HCT116 (cell line): ENCODE results near the gene TBR1. TPM values are rescaled to one million over a fixed set of nuclear protein-coding genes. Genes with fewer than 3 reads are reported as not detected.
A peak's percentile ranks its signal among the peaks of the same experiment; 100 is the strongest.

ENCODE experiments used
- ATAC-seq: fragments of 200-7000 bp; cut with Tn5 transposase; 2 replicates; pipeline ENCODE4 v1.9.1; 2020; ENCODE audit warnings: mild to moderate bottlenecking, moderate library complexity
- BruUV-seq: library from RNA; stranded (reverse); fragments of 400-500 nt; replicated peaks from 2 replicates; lab custom pipeline; 2021; lab: Mats Ljungman, UMichigan
- CTCF ChIA-PET: fragments of 300-600 bp; sonication (Branson Sonifier 250); formaldehyde crosslinking; loops from one replicate; lab custom pipeline; 2021; ENCODE audit warnings: antibody characterized with exemption; lab: Charles Lee
- POLR2A ChIA-PET: fragments of 300-600, 350-600 bp; sonication (Branson Sonifier 250); formaldehyde crosslinking; loops from one replicate; lab custom pipeline; 2021; ENCODE audit warnings: antibody characterized with exemption; lab: Charles Lee
- RAD21 ChIA-PET, 2 experiments: fragments of 300-600 bp; sonication (Branson Sonifier 250); formaldehyde crosslinking; loops; one replicate each; lab custom pipeline; 2023; ENCODE audit warnings: low total read pairs in 2 of 2; ENCODE audit not compliant: uncharacterized antibody in 2 of 2, unreplicated experiment in 2 of 2, low non-redundant PET in 1 of 2; lab: Charles Lee
- DNase-seq: peaks from one replicate; pipeline ENCODE4 v3.0.0-alpha.2; 2010; ENCODE audit warnings: low read depth, low spot score
- H2AFZ ChIP-seq: fragments of 200-600 bp; shearing (Covaris generic), sonication (generic); 2 replicates; pipeline ENCODE4 v1.6.1; 2017; ENCODE audit warnings: low read depth, mixed run types, mixed read lengths, antibody characterized with exemption, low read length; ENCODE audit not compliant: poor library complexity, severe bottlenecking
- H3K27ac ChIP-seq: 2 replicates; pipeline ENCODE4 v1.5.1; 2012; ENCODE audit warnings: low read depth, low read length
- H3K27me3 ChIP-seq: fragments of 200-600 bp; sonication (generic); 2 replicates; pipeline ENCODE4 v1.6.1; 2016; ENCODE audit warnings: mixed run types, low read length, mixed read lengths; ENCODE audit not compliant: insufficient read depth
- H3K36me3 ChIP-seq, 2 experiments: fragments of 200-500 bp in 1 of 2; fragments of 200-600 bp in 1 of 2; sonication (Bioruptor generic) in 1 of 2; sonication (generic) in 1 of 2; 2 replicates each; pipeline versions ENCODE4 v1.5.1 to v1.6.1; 2014 to 2016; ENCODE audit warnings: low read length in 2 of 2, inconsistent platforms in 1 of 2, mixed read lengths in 1 of 2, mixed run types in 1 of 2; ENCODE audit not compliant: insufficient read depth in 2 of 2, control insufficient read depth in 1 of 2
- H3K4me1 ChIP-seq, 2 experiments: fragments of 200-600 bp in 1 of 2; sonication (generic) in 1 of 2; 2 replicates each; pipeline versions ENCODE4 v1.5.1 to v1.6.1; 2012 to 2017; ENCODE audit warnings: low read length in 2 of 2, inconsistent platforms in 1 of 2, mild to moderate bottlenecking in 1 of 2, mixed read lengths in 1 of 2, mixed run types in 1 of 2, moderate library complexity in 1 of 2; ENCODE audit not compliant: insufficient read depth in 2 of 2, control insufficient read depth in 1 of 2
- H3K4me2 ChIP-seq: fragments of 200-600 bp; sonication (generic); 2 replicates; pipeline ENCODE4 v1.6.1; 2017; ENCODE audit warnings: mixed run types, low read length, mixed read lengths
- H3K4me3 ChIP-seq, 2 experiments: fragments of 200-600 bp in 1 of 2; sonication (generic) in 1 of 2; replicated peaks in 1 of 2; 2 replicates each; pipeline ENCODE4 v1.5.1; 2011 to 2016; ENCODE audit warnings: low read length in 2 of 2, control low read depth in 1 of 2, low read depth in 1 of 2, mild to moderate bottlenecking in 1 of 2, mixed read lengths in 1 of 2, mixed run types in 1 of 2
- H3K79me2 ChIP-seq: fragments of 200-600 bp; sonication (generic); 2 replicates; pipeline ENCODE4 v1.6.1; 2017; ENCODE audit warnings: mild to moderate bottlenecking, mixed run types, low read length, moderate library complexity, mixed read lengths; ENCODE audit not compliant: insufficient read depth
- H3K9ac ChIP-seq: fragments of 200-600 bp; sonication (generic); 2 replicates; pipeline ENCODE4 v1.6.1; 2016; ENCODE audit warnings: low read length, mixed read lengths
- H3K9me2 ChIP-seq: fragments of 200-600 bp; sonication (generic), shearing (Covaris generic); 2 replicates; pipeline ENCODE4 v1.6.1; 2017; ENCODE audit warnings: mixed run types, mild to moderate bottlenecking, moderate library complexity; ENCODE audit not compliant: insufficient read depth
- H3K9me3 ChIP-seq, 2 experiments: fragments of 200-500 bp in 1 of 2; fragments of 200-600 bp in 1 of 2; sonication (Bioruptor generic) in 1 of 2; sonication (generic) in 1 of 2; 2 replicates each; pipeline ENCODE4 v1.6.1; 2014 to 2017; ENCODE audit warnings: low read length in 2 of 2, mixed read lengths in 2 of 2, inconsistent platforms in 1 of 2, low read depth in 1 of 2, mild to moderate bottlenecking in 1 of 2, mixed run types in 1 of 2, moderate library complexity in 1 of 2; ENCODE audit not compliant: control insufficient read depth in 1 of 2, insufficient read depth in 1 of 2
- H4K20me1 ChIP-seq: fragments of 200-600 bp; sonication (generic), shearing (Covaris generic); 2 replicates; pipeline ENCODE4 v1.6.1; 2017; ENCODE audit warnings: mixed run types, mild to moderate bottlenecking, moderate library complexity; ENCODE audit not compliant: insufficient read depth
- ATF3 ChIP-seq: IDR thresholded peaks from 2 replicates; pipeline ENCODE4 v1.6.1; 2012
- CBX3 ChIP-seq: IDR thresholded peaks from 2 replicates; pipeline ENCODE4 v1.6.1; 2012; ENCODE audit warnings: low read depth
- CEBPB ChIP-seq: IDR thresholded peaks from 2 replicates; pipeline ENCODE4 v1.6.1; 2012; ENCODE audit warnings: low read depth
- EZH2 ChIP-seq: fragments of 200-600 bp; sonication (generic); IDR thresholded peaks from 2 replicates; pipeline ENCODE4 v1.6.1; 2017; ENCODE audit warnings: antibody characterized with exemption, mixed run types
- FOSL1 ChIP-seq: IDR thresholded peaks from 2 replicates; pipeline ENCODE4 v1.6.1; 2012; ENCODE audit warnings: low read depth
- JUND ChIP-seq: IDR thresholded peaks from 2 replicates; pipeline ENCODE4 v1.6.1; 2012
- POLR2AphosphoS5 ChIP-seq: IDR thresholded peaks from 2 replicates; pipeline ENCODE4 v1.6.1; 2011; ENCODE audit warnings: mild to moderate bottlenecking, low read depth, low read length, moderate library complexity
- RAD21 ChIP-seq: IDR thresholded peaks from 2 replicates; pipeline ENCODE4 v1.6.1; 2012; ENCODE audit warnings: low read depth, mild to moderate bottlenecking
- REST ChIP-seq: IDR thresholded peaks from 2 replicates; pipeline ENCODE4 v1.6.1; 2012; ENCODE audit warnings: low read depth
- SIN3A ChIP-seq: IDR thresholded peaks from 2 replicates; pipeline ENCODE4 v1.6.1; 2012; ENCODE audit warnings: low read depth
- TCF7L2 ChIP-seq: IDR thresholded peaks from 2 replicates; pipeline ENCODE4 v1.7.0; 2011; ENCODE audit warnings: borderline replicate concordance, inconsistent platforms; ENCODE audit not compliant: insufficient read depth, insufficient read length; ENCODE audit errors: extremely low read depth
- intact Hi-C: fragments of 100-400 bp; cut with micrococcal nuclease; formaldehyde crosslinking; loops from 2 replicates; pipeline ENCODE4 v1.10.0; 2022
- total RNA-seq: library from RNA; stranded (reverse); gene quantifications from one replicate; pipeline ENCODE4 v1.2.1, GENCODE V29; 2021; ENCODE audit not compliant: unreplicated experiment

The TBR1 gene
- total RNA-seq, 1 experiment from 2014 or later = 0.17 TPM

GRCh38 chr2:161391737-161392506 lies 24.2 kb upstream of the TBR1 start (continued):
- TF ChIP-seq REST (no peak), CEBPB (no peak), FOSL1 (no peak), JUND (no peak), POLR2AphosphoS5 (no peak), ATF3 (no peak), EZH2 (no peak), TCF7L2 (no peak), RAD21 (no peak), SIN3A (no peak), CBX3 (no peak)

- POLR2A ChIA-PET = no interaction called here
- CTCF ChIA-PET = no interaction called here
- H3K27me3 ChIP-seq = no peaks in the 10 kb centered on the region
- no peak overlapping the region for H3K4me2 ChIP-seq
- H3K9ac ChIP-seq = no peak overlapping the region
- H3K9me2 ChIP-seq = no peaks in the 10 kb centered on the region
- ATAC-seq (no peak), DNase-seq (no peak)
- no peak overlapping the region for H3K4me3 ChIP-seq
- intact Hi-C loops = no loop called here
- no peak overlapping the region for H2AFZ ChIP-seq
- no peak overlapping the region for H3K27ac ChIP-seq
- no peaks in the 10 kb centered on the region for H3K9me3 ChIP-seq
- no TSS peak for BruUV-seq
- RAD21 ChIA-PET = no interaction called here
- TF ChIP-seq CEBPB = peak; percentile 35; the same call in 1 of the 2 replicates
- TF ChIP-seq FOSL1 = no peak
- 0 out of 2 replicates have a peak, but pooled peaks have one; percentile 12 for TF ChIP-seq JUND
- no peaks in the 10 kb centered on the region; the same call in 1 of the 2 replicates for H4K20me1 ChIP-seq
- H3K36me3 ChIP-seq = peaks cover 3 to 21% of the 10 kb centered on the region in 2 experiments
- 0 out of 2 replicates have a peak, but pooled peaks cover 3% of the 10 kb centered on the region for H3K79me2 ChIP-seq
- H3K4me1 ChIP-seq = no peaks in the 10 kb centered on the region
These were observed 16.0 kb upstream of the TBR1 start for GRCh38 chr2:161400076-161400475.
